ENCODE data around the gene ALKBH7.
"Not testable (repeated sequence)": the region's sequence is repeated elsewhere in the genome, so short reads cannot be mapped to it uniquely, and the experiment has no call there.

The ALKBH7 gene

GRCh38 chr19:6372594-6373095 lies at the start of gene ALKBH7:
ALKBH7 (plus strand) TSS chr19:6372794; CDS start chr19:6372821, 27 bp downstream.
- peak within 1 kb of the TSS; percentile 92 to 99 for H3K9ac ChIP-seq (ENCODE audit: low read depth in 1 of 2, low read length in 2 of 2)
- no peaks in the 10 kb centered on the region for H3K9me3 ChIP-seq (ENCODE audit: control insufficient read depth in 2 of 2, low read length in 2 of 2)
- no peaks in the 10 kb centered on the region for H3K27me3 ChIP-seq (ENCODE audit: control insufficient read depth in 2 of 2, insufficient read depth in 2 of 2, low read length in 2 of 2)
- H3K4me3 ChIP-seq (ENCODE audit: low read length in 2 of 2), result peak within 1 kb of the TSS; percentile 80 to 88
- peak within 1 kb of the TSS; percentile 100 for H3K27ac ChIP-seq (ENCODE audit: low read depth in 2 of 2, low read length in 2 of 2)
- peaks cover 12 to 16% of the 10 kb centered on the region in 2 donors for H3K36me3 ChIP-seq (ENCODE audit: control insufficient read depth in 2 of 2, insufficient read depth in 2 of 2, low read length in 2 of 2)
- H3K4me1 ChIP-seq (ENCODE audit: control insufficient read depth in 2 of 2, insufficient read depth in 2 of 2, low read length in 2 of 2), result peaks cover 4 to 13% of the 10 kb centered on the region in 2 donors

GRCh38 chr19:6324757-6325156 lies 47.8 kb upstream of the ALKBH7 start:
- Histone ChIP-seq H3K9ac (ENCODE audit: low read depth in 1 of 2, low read length in 2 of 2) (no peak overlapping the region), H3K36me3 (ENCODE audit: control insufficient read depth in 2 of 2, insufficient read depth in 2 of 2, low read length in 2 of 2) (no peaks in the 10 kb centered on the region), H3K27me3 (ENCODE audit: control insufficient read depth in 2 of 2, insufficient read depth in 2 of 2, low read length in 2 of 2) (peaks cover 2 to 4% of the 10 kb centered on the region in 2 donors), H3K4me3 (ENCODE audit: low read length in 2 of 2) (no peak overlapping the region), H3K27ac (ENCODE audit: low read depth in 2 of 2, low read length in 2 of 2) (no peak overlapping the region), H3K9me3 (ENCODE audit: control insufficient read depth in 2 of 2, low read length in 2 of 2) (no peaks in the 10 kb centered on the region), H3K4me1 (ENCODE audit: control insufficient read depth in 2 of 2, insufficient read depth in 2 of 2, low read length in 2 of 2) (no peaks in the 10 kb centered on the region)

- Histone ChIP-seq H3K9me3 (ENCODE audit: control insufficient read depth in 2 of 2, low read length in 2 of 2) (no peaks in the 10 kb centered on the region), H3K4me1 (ENCODE audit: control insufficient read depth in 2 of 2, insufficient read depth in 2 of 2, low read length in 2 of 2) (no peaks in the 10 kb centered on the region), H3K27me3 (ENCODE audit: control insufficient read depth in 2 of 2, insufficient read depth in 2 of 2, low read length in 2 of 2) (peaks cover 0 to 2% of the 10 kb centered on the region in 2 donors), H3K27ac (ENCODE audit: low read depth in 2 of 2, low read length in 2 of 2) (no peak overlapping the region), H3K9ac (ENCODE audit: low read depth in 1 of 2, low read length in 2 of 2) (no peak overlapping the region), H3K4me3 (ENCODE audit: low read length in 2 of 2) (no peak overlapping the region), H3K36me3 (ENCODE audit: control insufficient read depth in 2 of 2, insufficient read depth in 2 of 2, low read length in 2 of 2) (no peaks in the 10 kb centered on the region)
Measured at GRCh38 chr19:6325614-6326013, 47.0 kb upstream of the ALKBH7 start.

DNA sequence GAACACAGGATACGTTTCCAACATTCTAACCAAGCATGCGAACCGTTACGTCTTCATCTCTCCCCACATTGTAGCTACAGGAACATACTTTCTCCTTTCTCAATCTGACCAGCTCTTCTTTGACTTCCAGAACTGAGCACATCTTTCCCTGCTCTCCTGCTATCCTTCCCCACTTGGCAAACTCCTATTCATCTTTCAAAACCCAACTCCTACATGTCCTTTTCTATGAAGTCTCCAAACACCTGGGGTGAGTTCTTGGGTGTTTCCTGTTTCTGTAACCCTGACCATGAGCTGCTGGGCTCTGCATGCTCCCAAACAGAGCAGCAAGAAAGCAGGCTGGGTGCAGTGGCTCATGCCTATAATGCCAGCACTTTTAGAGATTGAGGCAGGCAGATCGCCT lies 45.8 kb upstream of the ALKBH7 start:
- Histone ChIP-seq H3K36me3 (ENCODE audit: control insufficient read depth in 2 of 2, insufficient read depth in 2 of 2, low read length in 2 of 2) (no peaks in the 10 kb centered on the region), H3K27ac (ENCODE audit: low read depth in 2 of 2, low read length in 2 of 2) (no peak overlapping the region), H3K4me3 (ENCODE audit: low read length in 2 of 2) (no peak overlapping the region), H3K27me3 (ENCODE audit: control insufficient read depth in 2 of 2, insufficient read depth in 2 of 2, low read length in 2 of 2) (peaks cover 0 to under 1% of the 10 kb centered on the region in 2 donors), H3K9ac (ENCODE audit: low read depth in 1 of 2, low read length in 2 of 2) (no peak overlapping the region), H3K4me1 (ENCODE audit: control insufficient read depth in 2 of 2, insufficient read depth in 2 of 2, low read length in 2 of 2) (no peaks in the 10 kb centered on the region), H3K9me3 (ENCODE audit: control insufficient read depth in 2 of 2, low read length in 2 of 2) (no peaks in the 10 kb centered on the region)

DNA sequence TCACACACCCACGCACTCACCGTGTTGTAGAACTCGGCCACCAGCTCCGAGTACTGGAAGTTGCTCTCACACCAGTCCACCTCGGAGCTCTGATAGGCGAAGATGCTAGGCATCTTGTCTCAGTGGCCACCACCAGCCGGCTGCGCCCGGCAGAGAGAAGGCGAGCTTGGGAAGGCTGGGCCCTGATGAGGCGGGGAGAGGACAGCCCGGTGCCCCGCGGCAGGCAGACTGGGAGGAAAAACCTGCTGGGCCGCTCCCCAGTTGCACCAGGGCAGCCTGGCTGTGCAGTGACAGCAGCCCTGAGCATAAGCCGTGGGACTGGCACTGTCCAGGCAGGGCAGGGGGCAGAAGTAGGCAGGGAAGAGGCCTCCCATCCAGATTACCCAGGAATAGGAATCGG lies 39.2 kb upstream of the ALKBH7 start, which contains the start of gene ACER1:
ACER1 (minus strand) TSS at position 174 of the 400 bp plus-strand sequence; CDS start at position 113, 61 bp downstream.
- Histone ChIP-seq H3K4me3 (ENCODE audit: low read length in 2 of 2) (no peak within 1 kb of the TSS), H3K4me1 (ENCODE audit: control insufficient read depth in 2 of 2, insufficient read depth in 2 of 2, low read length in 2 of 2) (no peaks in the 10 kb centered on the region), H3K36me3 (ENCODE audit: control insufficient read depth in 2 of 2, insufficient read depth in 2 of 2, low read length in 2 of 2) (no peaks in the 10 kb centered on the region), H3K27me3 (ENCODE audit: control insufficient read depth in 2 of 2, insufficient read depth in 2 of 2, low read length in 2 of 2) (no peaks in the 10 kb centered on the region), H3K9ac (ENCODE audit: low read depth in 1 of 2, low read length in 2 of 2) (no peak within 1 kb of the TSS), H3K9me3 (ENCODE audit: control insufficient read depth in 2 of 2, low read length in 2 of 2) (no peaks in the 10 kb centered on the region), H3K27ac (ENCODE audit: low read depth in 2 of 2, low read length in 2 of 2) (no peak within 1 kb of the TSS)

DNA sequence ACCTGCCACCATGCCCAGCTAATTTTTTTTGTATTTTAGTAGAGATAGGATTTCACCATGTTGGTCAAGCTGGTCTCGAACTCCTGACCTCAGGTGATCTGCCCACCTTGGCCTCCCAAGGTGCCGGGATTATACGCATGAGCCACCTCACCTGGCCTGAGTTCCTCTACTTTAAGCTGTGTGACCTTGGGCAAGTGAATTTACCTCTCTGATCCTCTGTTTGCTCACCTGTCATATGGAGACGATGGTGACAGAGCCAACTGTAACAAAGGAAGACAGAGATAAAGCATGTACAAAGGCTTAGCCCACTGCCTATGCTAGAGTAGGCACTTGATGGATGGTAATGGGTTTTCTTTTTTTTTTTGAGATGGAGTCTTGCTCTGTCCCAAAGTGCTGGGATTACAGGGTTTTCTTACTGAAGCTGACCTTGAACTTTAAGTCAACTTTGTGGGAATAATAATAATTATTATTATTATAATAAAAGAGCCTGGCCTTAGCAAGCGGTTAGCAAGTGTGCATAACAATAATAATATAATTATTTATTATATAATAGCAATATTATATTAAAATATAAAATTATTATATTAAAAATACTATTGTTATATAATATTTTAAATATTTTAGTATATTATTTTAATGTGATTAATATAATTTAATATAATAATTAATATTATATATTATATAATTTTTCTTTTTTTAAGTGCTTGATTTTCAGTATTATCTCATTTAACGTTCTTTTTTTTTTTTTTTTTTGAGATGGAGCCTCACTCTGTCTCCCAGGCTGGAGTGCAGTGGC lies 37.9 kb upstream of the ALKBH7 start:
- Histone ChIP-seq H3K27me3 (ENCODE audit: control insufficient read depth in 2 of 2, insufficient read depth in 2 of 2, low read length in 2 of 2) (no peaks in the 10 kb centered on the region), H3K4me3 (ENCODE audit: low read length in 2 of 2) (no peak overlapping the region), H3K27ac (ENCODE audit: low read depth in 2 of 2, low read length in 2 of 2) (no peak overlapping the region), H3K4me1 (ENCODE audit: control insufficient read depth in 2 of 2, insufficient read depth in 2 of 2, low read length in 2 of 2) (no peaks in the 10 kb centered on the region), H3K36me3 (ENCODE audit: control insufficient read depth in 2 of 2, insufficient read depth in 2 of 2, low read length in 2 of 2) (no peaks in the 10 kb centered on the region), H3K9me3 (ENCODE audit: control insufficient read depth in 2 of 2, low read length in 2 of 2) (no peaks in the 10 kb centered on the region), H3K9ac (ENCODE audit: low read depth in 1 of 2, low read length in 2 of 2) (no peak overlapping the region)

GRCh38 chr19:6340493-6341201 lies 31.9 kb upstream of the ALKBH7 start:
- Histone ChIP-seq H3K27ac (ENCODE audit: low read depth in 2 of 2, low read length in 2 of 2) (no peak overlapping the region), H3K9me3 (ENCODE audit: control insufficient read depth in 2 of 2, low read length in 2 of 2) (no peaks in the 10 kb centered on the region), H3K36me3 (ENCODE audit: control insufficient read depth in 2 of 2, insufficient read depth in 2 of 2, low read length in 2 of 2) (no peaks in the 10 kb centered on the region), H3K4me3 (ENCODE audit: low read length in 2 of 2) (no peak overlapping the region), H3K27me3 (ENCODE audit: control insufficient read depth in 2 of 2, insufficient read depth in 2 of 2, low read length in 2 of 2) (peaks cover 0 to 2% of the 10 kb centered on the region in 2 donors), H3K4me1 (ENCODE audit: control insufficient read depth in 2 of 2, insufficient read depth in 2 of 2, low read length in 2 of 2) (no peaks in the 10 kb centered on the region), H3K9ac (ENCODE audit: low read depth in 1 of 2, low read length in 2 of 2) (no peak overlapping the region)

DNA sequence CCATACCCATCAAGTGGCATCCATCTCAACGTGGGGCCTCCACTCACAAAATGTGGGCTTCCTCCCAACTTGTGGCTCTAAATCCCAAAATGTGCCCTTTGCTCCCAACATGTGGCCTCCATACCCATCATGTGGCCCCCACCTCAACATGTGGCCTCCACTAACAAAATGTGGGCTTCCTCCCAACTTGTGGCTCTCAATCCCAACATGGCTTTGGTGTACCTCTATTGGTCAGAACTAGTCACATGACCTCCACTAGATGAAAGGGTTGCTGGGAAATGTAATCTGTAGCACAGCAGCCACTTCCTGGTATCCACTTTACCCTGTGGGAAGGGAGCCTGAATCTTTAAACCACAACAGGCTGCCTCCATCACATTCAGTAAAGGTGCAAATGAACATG lies 29.1 kb upstream of the ALKBH7 start:
- Histone ChIP-seq H3K36me3 (ENCODE audit: control insufficient read depth in 2 of 2, insufficient read depth in 2 of 2, low read length in 2 of 2) (no peaks in the 10 kb centered on the region), H3K4me3 (ENCODE audit: low read length in 2 of 2) (no peak overlapping the region), H3K27ac (ENCODE audit: low read depth in 2 of 2, low read length in 2 of 2) (no peak overlapping the region), H3K9ac (ENCODE audit: low read depth in 1 of 2, low read length in 2 of 2) (no peak overlapping the region), H3K4me1 (ENCODE audit: control insufficient read depth in 2 of 2, insufficient read depth in 2 of 2, low read length in 2 of 2) (no peaks in the 10 kb centered on the region), H3K27me3 (ENCODE audit: control insufficient read depth in 2 of 2, insufficient read depth in 2 of 2, low read length in 2 of 2) (peaks cover 0 to 2% of the 10 kb centered on the region in 2 donors), H3K9me3 (ENCODE audit: control insufficient read depth in 2 of 2, low read length in 2 of 2) (no peaks in the 10 kb centered on the region)

DNA sequence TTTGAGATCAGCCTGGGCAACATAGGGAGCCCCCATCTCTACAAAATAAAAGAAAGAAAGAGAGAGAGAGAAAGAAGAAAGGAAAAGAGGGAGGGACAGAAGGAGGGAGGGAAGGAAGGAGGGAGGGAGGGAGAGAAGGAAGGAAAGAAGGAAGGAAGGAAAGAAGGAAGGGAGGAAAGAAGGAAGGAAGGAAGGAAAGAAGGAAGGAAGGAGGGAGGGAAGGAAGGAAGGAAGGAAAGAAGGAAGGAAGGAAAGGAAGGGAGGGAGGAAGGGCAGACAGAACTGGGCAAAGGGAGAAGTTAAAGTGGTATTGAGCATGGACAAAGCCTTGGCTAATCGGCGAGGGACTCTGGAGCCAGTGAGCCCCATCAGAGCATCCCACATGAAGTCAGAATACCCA lies 23.3 kb upstream of the ALKBH7 start:
- H3K27ac ChIP-seq (ENCODE audit: low read depth in 2 of 2, low read length in 2 of 2); H3K9me3 ChIP-seq (ENCODE audit: control insufficient read depth in 2 of 2, low read length in 2 of 2); H3K36me3 ChIP-seq (ENCODE audit: control insufficient read depth in 2 of 2, insufficient read depth in 2 of 2, low read length in 2 of 2); H3K4me1 ChIP-seq (ENCODE audit: control insufficient read depth in 2 of 2, insufficient read depth in 2 of 2, low read length in 2 of 2); H3K9ac ChIP-seq (ENCODE audit: low read depth in 1 of 2, low read length in 2 of 2); H3K4me3 ChIP-seq (ENCODE audit: low read length in 2 of 2); H3K27me3 ChIP-seq (ENCODE audit: control insufficient read depth in 2 of 2, insufficient read depth in 2 of 2, low read length in 2 of 2): not testable (repeated sequence)

GRCh38 chr19:6350688-6351087 lies 21.9 kb upstream of the ALKBH7 start:
- Histone ChIP-seq H3K4me3 (ENCODE audit: low read length in 2 of 2) (no peak overlapping the region), H3K36me3 (ENCODE audit: control insufficient read depth in 2 of 2, insufficient read depth in 2 of 2, low read length in 2 of 2) (no peaks in the 10 kb centered on the region), H3K4me1 (ENCODE audit: control insufficient read depth in 2 of 2, insufficient read depth in 2 of 2, low read length in 2 of 2) (no peaks in the 10 kb centered on the region), H3K9ac (ENCODE audit: low read depth in 1 of 2, low read length in 2 of 2) (no peak overlapping the region), H3K27ac (ENCODE audit: low read depth in 2 of 2, low read length in 2 of 2) (no peak overlapping the region), H3K9me3 (ENCODE audit: control insufficient read depth in 2 of 2, low read length in 2 of 2) (no peaks in the 10 kb centered on the region), H3K27me3 (ENCODE audit: control insufficient read depth in 2 of 2, insufficient read depth in 2 of 2, low read length in 2 of 2) (no peaks in the 10 kb centered on the region)

Data from mucosa of rectum (tissue), 2 donors.